Mammary epithelial cell (primary cell): Measurements from ENCODE around the gene SDK1.

Source experiments
- CTCF ChIP-seq, 2 donors: IDR thresholded peaks in 1 of 2; conservative IDR thresholded peaks in 1 of 2; 2 replicates each; pipeline ENCODE4 v1.5.1; 2011 to 2012; ENCODE audit warnings: inconsistent platforms in 2 of 2, low read length in 2 of 2, mild to moderate bottlenecking in 2 of 2, control low read depth in 1 of 2, low read depth in 1 of 2; ENCODE audit not compliant: insufficient read depth in 1 of 2; ENCODE audit errors: extremely low read depth in 1 of 2
- EZH2 ChIP-seq: IDR thresholded peaks from 2 replicates; pipeline ENCODE4 v1.6.1; 2012; ENCODE audit warnings: low read length, inconsistent platforms, borderline replicate concordance

GRCh38 chr7:3431306-3431705 lies 130.3 kb downstream of the SDK1 start:
- TF ChIP-seq EZH2, result no peak
- no peak for TF ChIP-seq CTCF (conservative IDR thresholded peaks at IDR 0.05 in 1 of 2, IDR thresholded peaks at IDR 0.05 in 1 of 2; ENCODE audit: extremely low read depth in 1 of 2, insufficient read depth in 1 of 2, low read depth in 1 of 2, low read length in 2 of 2)
